OCI-LY1 (cell line): Measurements from ENCODE around the gene INTS3.

ENCODE experiments used
- H2AFZ ChIP-seq: fragments of 200-600 bp; sonication (generic), shearing (Covaris generic); 2 replicates; pipeline ENCODE4 v1.6.0; 2014; ENCODE audit warnings: antibody characterized with exemption, mild to moderate bottlenecking, low read length
- H3F3A ChIP-seq: fragments of 200-600 bp; sonication (generic), shearing (Covaris generic); 2 replicates; pipeline ENCODE4 v1.6.0; 2014; ENCODE audit warnings: mild to moderate bottlenecking, antibody characterized with exemption, low read length, moderate library complexity; ENCODE audit not compliant: insufficient read depth
- H3K27ac ChIP-seq: fragments of 200-600 bp; sonication (generic); 2 replicates; pipeline ENCODE4 v1.5.1; 2014; ENCODE audit warnings: low read length, mixed run types, mild to moderate bottlenecking, low read depth; ENCODE audit not compliant: poor library complexity, severe bottlenecking
- H3K27me3 ChIP-seq: fragments of 200-600 bp; sonication (generic); 2 replicates; pipeline ENCODE4 v1.6.0; 2014; ENCODE audit warnings: antibody characterized with exemption, mild to moderate bottlenecking, low read length, moderate library complexity; ENCODE audit not compliant: insufficient read depth
- H3K36me3 ChIP-seq: fragments of 200-600 bp; sonication (generic); 2 replicates; pipeline ENCODE4 v1.6.1; 2014; ENCODE audit warnings: mild to moderate bottlenecking, antibody characterized with exemption, low read length, moderate library complexity, mixed read lengths; ENCODE audit not compliant: insufficient read depth
- H3K4me1 ChIP-seq: fragments of 200-600 bp; sonication (generic); 2 replicates; pipeline ENCODE4 v1.5.1; 2014; ENCODE audit warnings: mild to moderate bottlenecking, low read length, moderate library complexity; ENCODE audit not compliant: insufficient read depth, severe bottlenecking
- H3K4me2 ChIP-seq: fragments of 200-600 bp; sonication (generic), shearing (Covaris generic); 2 replicates; pipeline ENCODE4 v1.6.1; 2014; ENCODE audit warnings: low read length
- H3K4me3 ChIP-seq: fragments of 200-600 bp; sonication (generic); 2 replicates; pipeline ENCODE4 v1.5.1; 2014; ENCODE audit warnings: low read length, low read depth, mild to moderate bottlenecking, mixed read lengths; ENCODE audit not compliant: poor library complexity, severe bottlenecking
- H3K79me2 ChIP-seq: fragments of 200-600 bp; shearing (Covaris generic); 2 replicates; pipeline ENCODE4 v1.6.1; 2016; ENCODE audit warnings: mixed run types, low read length, mixed read lengths; ENCODE audit not compliant: insufficient read depth
- H3K9ac ChIP-seq: fragments of 200-600 bp; sonication (generic), shearing (Covaris generic); 2 replicates; pipeline ENCODE4 v1.6.1; 2014; ENCODE audit warnings: mild to moderate bottlenecking, low read length, mixed read lengths
- H3K9me2 ChIP-seq: fragments of 200-600 bp; sonication (generic), shearing (Covaris generic); 2 replicates; pipeline ENCODE4 v1.6.1; 2014; ENCODE audit warnings: low read depth, mild to moderate bottlenecking, low read length, mixed read lengths
- H3K9me3 ChIP-seq: fragments of 200-600 bp; shearing (Covaris generic); 2 replicates; pipeline ENCODE4 v1.6.1; 2014; ENCODE audit warnings: low read length, mixed read lengths
- H4K20me1 ChIP-seq: fragments of 200-600 bp; sonication (generic), shearing (Covaris generic); 2 replicates; pipeline ENCODE4 v1.6.0; 2016; ENCODE audit warnings: mild to moderate bottlenecking, low read length; ENCODE audit not compliant: insufficient read depth
- EZH2 ChIP-seq: fragments of 200-600 bp; sonication (generic), shearing (Covaris generic); IDR thresholded peaks from 2 replicates; pipeline ENCODE4 v1.8.0; 2017; ENCODE audit warnings: borderline replicate concordance, mixed run types, mild to moderate bottlenecking, antibody characterized with exemption, low read length, moderate library complexity, mixed read lengths
- TF ChIP-seq, protein P1 (sequence below): fragments of 200-600 bp; sonication (generic), shearing (Covaris generic); IDR thresholded peaks from 2 replicates; pipeline ENCODE4 v1.5.1; 2017; ENCODE audit warnings: mild to moderate bottlenecking, antibody characterized with exemption, low read length, moderate library complexity, mixed read lengths

The INTS3 gene

DNA sequence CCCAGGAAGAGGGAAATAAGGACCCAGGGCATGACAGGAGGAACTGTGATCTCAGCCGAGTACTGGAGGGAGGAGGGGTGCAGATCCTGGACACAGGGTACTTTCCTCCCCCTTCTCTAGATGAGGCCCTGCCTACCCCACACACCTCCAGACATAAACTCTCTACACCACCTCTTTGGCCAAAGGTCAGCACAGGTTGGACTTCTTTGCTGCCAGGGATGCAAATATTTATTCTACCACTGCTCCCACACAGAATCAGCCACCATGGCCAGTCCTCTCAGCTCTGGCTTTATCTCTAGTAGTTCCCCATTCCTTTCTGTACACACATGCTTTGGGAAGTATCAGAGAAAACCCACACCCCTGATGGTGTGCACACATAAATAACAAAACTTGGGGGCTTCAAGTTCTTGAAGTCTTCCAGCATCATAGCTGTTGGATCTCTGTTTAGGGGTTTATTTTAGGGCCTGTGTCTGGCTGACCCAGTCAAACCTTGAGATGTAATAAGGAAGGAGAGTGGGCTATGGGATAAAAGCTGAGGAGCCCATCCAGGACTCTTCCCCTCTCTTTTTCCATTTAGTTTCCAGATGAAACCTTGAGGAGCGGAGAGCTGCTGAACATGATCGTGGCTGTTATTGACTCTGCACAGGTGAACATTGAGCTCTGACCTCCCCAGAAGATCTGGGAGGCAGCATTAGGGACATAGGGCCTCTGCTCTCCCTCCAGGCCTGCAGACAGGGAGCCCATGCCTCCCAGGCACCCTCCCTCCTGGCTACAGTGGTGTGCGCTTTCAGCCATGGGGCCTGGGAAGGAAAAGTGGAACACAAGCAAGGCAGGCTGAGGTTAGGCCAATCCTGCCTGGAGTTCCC lies 40.7 kb downstream of the INTS3 start:
- Histone ChIP-seq H3K36me3 (peaks cover 87% of the 10 kb centered on the region), H2AFZ (no peak overlapping the region), H3K4me2 (no peak overlapping the region)

DNA sequence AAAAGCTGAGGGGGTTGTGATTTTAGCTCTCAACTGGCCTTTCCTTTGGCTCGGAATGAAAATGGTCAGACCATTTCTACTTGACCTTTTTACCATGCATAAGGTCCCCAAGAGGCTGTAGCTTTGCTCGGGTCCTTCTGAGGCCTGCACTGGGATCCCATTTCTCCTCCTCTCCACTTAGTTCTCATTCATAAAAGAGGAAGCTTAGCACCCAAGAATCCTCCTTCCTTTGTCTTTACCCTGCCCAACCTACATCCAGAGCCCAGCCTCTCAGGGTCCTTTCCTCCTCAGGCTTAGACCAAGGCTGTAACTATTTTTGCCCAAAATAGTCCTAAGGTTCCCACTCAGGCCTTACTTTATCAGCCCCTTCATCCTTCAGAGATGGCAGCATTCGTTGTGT lies 41.4 kb downstream of the INTS3 start:
- no peak overlapping the region for H3K4me3 ChIP-seq
- no peaks in the 10 kb centered on the region for H3F3A ChIP-seq
- no peak overlapping the region for H2AFZ ChIP-seq
- no peak overlapping the region for H3K9ac ChIP-seq
- H3K9me2 ChIP-seq, result no peaks in the 10 kb centered on the region
- no peak overlapping the region for H3K27ac ChIP-seq
- H3K36me3 ChIP-seq, result peaks cover 84% of the 10 kb centered on the region
- no peaks in the 10 kb centered on the region for H3K4me1 ChIP-seq
- no peak overlapping the region for H3K4me2 ChIP-seq
- H3K27me3 ChIP-seq, result no peaks in the 10 kb centered on the region
- no peaks in the 10 kb centered on the region for H3K79me2 ChIP-seq
- no peaks in the 10 kb centered on the region for H3K9me3 ChIP-seq
- TF ChIP-seq, protein P1, sequence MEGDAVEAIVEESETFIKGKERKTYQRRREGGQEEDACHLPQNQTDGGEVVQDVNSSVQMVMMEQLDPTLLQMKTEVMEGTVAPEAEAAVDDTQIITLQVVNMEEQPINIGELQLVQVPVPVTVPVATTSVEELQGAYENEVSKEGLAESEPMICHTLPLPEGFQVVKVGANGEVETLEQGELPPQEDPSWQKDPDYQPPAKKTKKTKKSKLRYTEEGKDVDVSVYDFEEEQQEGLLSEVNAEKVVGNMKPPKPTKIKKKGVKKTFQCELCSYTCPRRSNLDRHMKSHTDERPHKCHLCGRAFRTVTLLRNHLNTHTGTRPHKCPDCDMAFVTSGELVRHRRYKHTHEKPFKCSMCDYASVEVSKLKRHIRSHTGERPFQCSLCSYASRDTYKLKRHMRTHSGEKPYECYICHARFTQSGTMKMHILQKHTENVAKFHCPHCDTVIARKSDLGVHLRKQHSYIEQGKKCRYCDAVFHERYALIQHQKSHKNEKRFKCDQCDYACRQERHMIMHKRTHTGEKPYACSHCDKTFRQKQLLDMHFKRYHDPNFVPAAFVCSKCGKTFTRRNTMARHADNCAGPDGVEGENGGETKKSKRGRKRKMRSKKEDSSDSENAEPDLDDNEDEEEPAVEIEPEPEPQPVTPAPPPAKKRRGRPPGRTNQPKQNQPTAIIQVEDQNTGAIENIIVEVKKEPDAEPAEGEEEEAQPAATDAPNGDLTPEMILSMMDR, result no peak
- no peak for TF ChIP-seq EZH2
- no peaks in the 10 kb centered on the region for H4K20me1 ChIP-seq

More for the DNA sequence above, 40.7 kb downstream of the INTS3 start:
- Histone ChIP-seq H3K4me1 (no peaks in the 10 kb centered on the region), H3F3A (no peaks in the 10 kb centered on the region), H3K27ac (no peak overlapping the region), H3K9me3 (no peaks in the 10 kb centered on the region), H3K9me2 (no peaks in the 10 kb centered on the region), H4K20me1 (no peaks in the 10 kb centered on the region), H3K4me3 (no peak overlapping the region), H3K79me2 (no peaks in the 10 kb centered on the region), H3K9ac (no peak overlapping the region), H3K27me3 (no peaks in the 10 kb centered on the region)
- no peak for TF ChIP-seq EZH2
- TF ChIP-seq, protein P1, result no peak

DNA sequence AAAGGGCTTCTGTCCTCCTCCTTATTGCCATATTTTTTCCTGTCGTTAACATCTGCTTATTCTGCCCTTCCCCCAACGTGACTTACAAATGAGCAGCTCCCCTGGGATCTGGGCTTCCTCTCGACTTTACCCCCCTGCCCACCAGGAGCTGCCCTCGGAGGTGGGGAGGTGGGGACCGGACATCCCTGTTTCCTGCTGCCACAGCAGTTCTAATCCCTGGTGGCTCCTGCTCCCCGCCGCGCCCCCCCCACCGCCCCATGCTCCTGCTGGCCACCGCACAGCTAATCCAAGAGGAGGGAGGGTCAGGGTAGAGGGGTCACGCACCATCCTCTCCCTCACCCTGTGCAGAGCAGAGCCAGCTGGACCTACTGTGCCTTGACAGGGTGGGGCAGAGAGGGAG lies 42.9 kb downstream of the INTS3 start:
- Histone ChIP-seq H4K20me1 (no peaks in the 10 kb centered on the region), H3K27ac (no peak overlapping the region), H3K79me2 (no peaks in the 10 kb centered on the region), H3F3A (no peaks in the 10 kb centered on the region), H3K36me3 (peaks cover 75% of the 10 kb centered on the region), H2AFZ (no peak overlapping the region), H3K4me3 (no peak overlapping the region), H3K4me2 (no peak overlapping the region), H3K9me2 (no peaks in the 10 kb centered on the region), H3K9me3 (no peaks in the 10 kb centered on the region), H3K9ac (no peak overlapping the region), H3K27me3 (no peaks in the 10 kb centered on the region), H3K4me1 (peaks cover 8% of the 10 kb centered on the region)
- TF ChIP-seq, protein P1, result no peak
- TF ChIP-seq EZH2, result no peak
